C4-2B (cell line): Measurements from ENCODE around the gene HLA-DMB.

Experiments used
- H3K27ac ChIP-seq: fragments of 450-650 bp; 2 replicates; pipeline ENCODE4 v1.5.1; 2017
- CTCF ChIP-seq: fragments of 450-650 bp; conservative IDR thresholded peaks from 2 replicates; pipeline ENCODE4 v1.5.1; 2017; ENCODE audit warnings: mild to moderate bottlenecking
- ZFX ChIP-seq: fragments of 450-650 bp; IDR thresholded peaks from 2 replicates; pipeline ENCODE4 v1.6.1; 2017

HLA-DMB gene

GRCh38 chr6:32894085-32895005 lies 46.5 kb downstream of the HLA-DMB start:
- peak overlapping the region; percentile 89 for H3K27ac ChIP-seq

GRCh38 chr6:32890831-32891230 lies 50.0 kb downstream of the HLA-DMB start:
- no peak for TF ChIP-seq ZFX
- no peak for TF ChIP-seq CTCF
- no peak overlapping the region for H3K27ac ChIP-seq

More at GRCh38 chr6:32894085-32895005, 46.5 kb downstream of the HLA-DMB start:
- TF ChIP-seq CTCF, result no peak
- TF ChIP-seq ZFX, result peak; percentile 12; the same call in 1 of the 2 replicates

GRCh38 chr6:32889533-32889932 lies 51.3 kb downstream of the HLA-DMB start:
- no peak overlapping the region for H3K27ac ChIP-seq
- TF ChIP-seq ZFX, result no peak
- TF ChIP-seq CTCF, result no peak

GRCh38 chr6:32888576-32888975 lies 52.3 kb downstream of the HLA-DMB start:
- no peak overlapping the region for H3K27ac ChIP-seq
- TF ChIP-seq CTCF, result no peak
- no peak for TF ChIP-seq ZFX

- TF ChIP-seq ZFX (no peak), CTCF (no peak)
- no peak overlapping the region for H3K27ac ChIP-seq
These were observed 53.2 kb downstream of the HLA-DMB start for GRCh38 chr6:32887616-32888015.

GRCh38 chr6:32886681-32887383 lies 54.0 kb downstream of the HLA-DMB start:
- H3K27ac ChIP-seq, result no peak overlapping the region
- no peak for TF ChIP-seq CTCF
- TF ChIP-seq ZFX, result no peak
